Measurements from ENCODE around the gene FMNL2. TPM values are rescaled to one million over a fixed set of nuclear protein-coding genes. Genes with fewer than 3 reads are reported as not detected.

FMNL2 gene
- total RNA-seq, 3 donors from 2014 or later: 0.63 to 3.2 (median 1.4) TPM

- peaks cover 7% of the 10 kb centered on the region for H3K27me3 Mint-ChIP-seq (ENCODE audit: low read depth)
- no peaks in the 10 kb centered on the region for H3K4me1 Mint-ChIP-seq (ENCODE audit: low read depth)
- DNase-seq: no peak
- no peaks in the 10 kb centered on the region for H3K36me3 Mint-ChIP-seq (ENCODE audit: insufficient read depth)
- no peak overlapping the region for H3K4me3 Mint-ChIP-seq
- H3K9me3 Mint-ChIP-seq: no peaks in the 10 kb centered on the region
- no peak for ATAC-seq
Measured at GRCh38 chr2:152584301-152584700, 249.3 kb downstream of the FMNL2 start.

GRCh38 chr2:152585830-152586484 lies 251.0 kb downstream of the FMNL2 start:
- ATAC-seq (no peak), DNase-seq (no peak)
- H3K4me1 Mint-ChIP-seq (ENCODE audit: low read depth): no peaks in the 10 kb centered on the region
- peaks cover 7% of the 10 kb centered on the region for H3K27me3 Mint-ChIP-seq (ENCODE audit: low read depth)
- H3K4me3 Mint-ChIP-seq: no peak overlapping the region
- no peaks in the 10 kb centered on the region for H3K9me3 Mint-ChIP-seq
- no peaks in the 10 kb centered on the region for H3K36me3 Mint-ChIP-seq (ENCODE audit: insufficient read depth)

DNA sequence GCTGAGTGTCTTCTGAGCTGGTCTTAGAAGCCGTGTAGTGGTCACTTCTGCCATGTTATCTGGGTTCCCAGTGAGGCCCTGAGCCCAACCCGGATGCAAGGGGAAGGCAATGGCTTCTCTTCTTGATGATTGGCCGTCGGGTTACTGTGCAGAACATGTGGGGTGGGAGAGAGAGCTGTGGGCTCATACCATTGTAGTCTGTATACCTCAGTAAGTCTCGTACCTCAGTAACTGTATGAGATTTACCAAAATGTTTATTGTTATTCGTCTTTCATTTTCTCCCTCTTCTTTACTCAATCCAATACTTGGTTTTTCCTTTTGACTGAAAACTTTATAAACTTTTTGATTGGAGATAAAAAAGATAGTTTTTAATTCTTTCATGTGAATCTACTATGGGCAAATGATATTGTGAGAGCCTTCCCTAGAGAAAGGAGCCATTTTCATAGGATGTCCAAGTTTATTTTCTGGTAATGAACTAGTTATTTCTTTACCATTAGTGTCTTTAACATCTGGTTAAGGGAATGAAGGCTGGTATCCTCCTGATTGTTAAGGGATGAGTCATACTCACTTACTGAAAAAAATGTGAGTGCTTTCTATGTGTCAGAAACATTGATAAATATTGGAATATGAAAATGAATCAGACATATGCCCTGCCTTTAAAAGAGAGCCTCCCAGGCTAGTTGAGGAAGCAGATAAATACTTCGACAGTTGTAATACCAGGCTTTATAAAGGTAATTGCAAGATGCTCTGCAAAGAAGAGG lies 252.4 kb downstream of the FMNL2 start:
- DNase-seq: no peak
- Mint-ChIP-seq H3K4me1 (ENCODE audit: low read depth) (no peaks in the 10 kb centered on the region), H3K4me3 (no peak overlapping the region), H3K9me3 (no peaks in the 10 kb centered on the region), H3K36me3 (ENCODE audit: insufficient read depth) (no peaks in the 10 kb centered on the region), H3K27me3 (ENCODE audit: low read depth) (peaks cover 7% of the 10 kb centered on the region)
- no peak for ATAC-seq

DNA sequence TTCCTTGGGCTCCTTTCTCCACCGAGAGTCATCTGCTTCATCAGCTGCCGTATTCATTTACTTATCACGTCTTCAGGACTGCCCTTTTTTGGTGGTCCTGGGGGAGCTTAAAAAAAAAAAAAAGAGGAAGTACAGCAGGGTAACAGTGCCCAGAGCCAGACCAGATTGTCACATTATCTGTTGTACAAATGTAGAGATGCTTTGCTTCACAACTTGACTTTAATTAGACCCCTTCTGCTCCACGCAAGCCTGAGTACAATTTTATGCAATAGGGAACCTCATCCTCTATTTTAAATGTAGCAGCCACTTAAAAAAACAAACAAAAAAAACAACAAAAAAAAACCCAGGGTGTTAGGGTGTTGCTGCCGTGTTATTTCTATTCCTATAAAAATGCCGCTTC lies 254.0 kb downstream of the FMNL2 start:
- H3K9me3 Mint-ChIP-seq: no peaks in the 10 kb centered on the region
- H3K27me3 Mint-ChIP-seq (ENCODE audit: low read depth): peaks cover 3% of the 10 kb centered on the region
- H3K4me3 Mint-ChIP-seq: no peak overlapping the region
- DNase-seq: no peak
- no peaks in the 10 kb centered on the region for H3K4me1 Mint-ChIP-seq (ENCODE audit: low read depth)
- no peak for ATAC-seq
- no peaks in the 10 kb centered on the region for H3K36me3 Mint-ChIP-seq (ENCODE audit: insufficient read depth)

DNA sequence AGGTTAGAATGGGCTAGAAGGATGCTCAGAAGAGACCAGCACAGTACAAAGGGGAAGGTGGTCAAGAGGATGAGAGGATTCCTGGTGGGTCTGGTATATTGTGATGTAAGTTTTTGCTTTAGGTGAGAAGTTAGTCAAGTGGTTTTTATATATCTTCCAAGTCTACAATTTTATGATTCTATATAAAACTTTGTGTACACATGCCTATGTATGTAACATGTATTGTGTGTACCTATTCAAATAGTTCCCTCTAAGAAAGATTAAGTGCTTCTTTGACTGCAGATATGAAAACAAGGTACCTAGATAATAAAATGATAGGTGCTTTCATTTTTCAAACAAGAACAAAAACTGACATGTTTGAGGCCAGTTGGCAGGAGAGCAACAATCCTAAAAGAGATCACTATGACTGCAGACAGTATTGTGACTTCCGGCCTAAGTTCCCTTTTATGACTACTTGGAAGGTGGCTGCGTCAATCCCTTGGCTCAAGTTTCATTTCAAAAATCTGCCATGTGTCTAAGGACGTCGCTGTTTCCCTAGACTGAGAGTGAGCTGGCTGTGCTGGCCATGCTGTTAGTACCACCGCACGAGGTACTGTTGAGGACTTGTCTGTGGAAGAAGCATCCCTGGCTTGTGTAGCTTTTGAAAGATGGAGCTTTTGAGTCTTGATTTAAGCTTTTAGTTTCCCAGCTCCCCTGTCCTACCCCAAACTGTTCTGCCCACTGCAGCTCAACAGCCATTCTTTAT lies 259.2 kb downstream of the FMNL2 start:
- H3K9me3 Mint-ChIP-seq: no peaks in the 10 kb centered on the region
- ATAC-seq: peak; percentile 40 to 63
- no peaks in the 10 kb centered on the region for H3K36me3 Mint-ChIP-seq (ENCODE audit: insufficient read depth)
- peaks cover 1% of the 10 kb centered on the region for H3K4me1 Mint-ChIP-seq (ENCODE audit: low read depth)
- DNase-seq: no peak
- no peak overlapping the region for H3K4me3 Mint-ChIP-seq
- H3K27me3 Mint-ChIP-seq (ENCODE audit: low read depth): no peaks in the 10 kb centered on the region

DNA sequence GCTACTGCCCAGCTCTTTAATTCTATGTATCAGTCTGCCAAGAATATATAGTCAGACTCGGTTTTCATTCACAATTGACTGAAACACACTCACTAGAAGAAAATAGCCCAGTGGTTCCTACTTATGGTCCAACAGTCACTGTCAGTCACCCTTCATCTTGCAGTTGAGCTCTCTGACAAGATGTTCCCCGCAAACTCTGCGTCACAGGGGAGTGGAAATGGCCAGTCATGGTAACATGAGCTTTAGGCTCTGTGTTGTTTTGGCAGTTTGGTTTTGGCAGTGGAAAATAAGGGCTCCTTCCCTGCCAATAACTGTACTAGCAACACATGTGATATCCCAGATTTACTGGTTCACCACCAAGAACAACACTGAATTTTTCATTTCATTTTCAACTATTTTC lies 259.8 kb downstream of the FMNL2 start:
- no peaks in the 10 kb centered on the region for H3K27me3 Mint-ChIP-seq (ENCODE audit: low read depth)
- ATAC-seq: no peak
- H3K4me1 Mint-ChIP-seq (ENCODE audit: low read depth): peaks cover 1% of the 10 kb centered on the region
- DNase-seq: no peak
- H3K4me3 Mint-ChIP-seq: no peak overlapping the region
- no peaks in the 10 kb centered on the region for H3K9me3 Mint-ChIP-seq
- no peaks in the 10 kb centered on the region for H3K36me3 Mint-ChIP-seq (ENCODE audit: insufficient read depth)

DNA sequence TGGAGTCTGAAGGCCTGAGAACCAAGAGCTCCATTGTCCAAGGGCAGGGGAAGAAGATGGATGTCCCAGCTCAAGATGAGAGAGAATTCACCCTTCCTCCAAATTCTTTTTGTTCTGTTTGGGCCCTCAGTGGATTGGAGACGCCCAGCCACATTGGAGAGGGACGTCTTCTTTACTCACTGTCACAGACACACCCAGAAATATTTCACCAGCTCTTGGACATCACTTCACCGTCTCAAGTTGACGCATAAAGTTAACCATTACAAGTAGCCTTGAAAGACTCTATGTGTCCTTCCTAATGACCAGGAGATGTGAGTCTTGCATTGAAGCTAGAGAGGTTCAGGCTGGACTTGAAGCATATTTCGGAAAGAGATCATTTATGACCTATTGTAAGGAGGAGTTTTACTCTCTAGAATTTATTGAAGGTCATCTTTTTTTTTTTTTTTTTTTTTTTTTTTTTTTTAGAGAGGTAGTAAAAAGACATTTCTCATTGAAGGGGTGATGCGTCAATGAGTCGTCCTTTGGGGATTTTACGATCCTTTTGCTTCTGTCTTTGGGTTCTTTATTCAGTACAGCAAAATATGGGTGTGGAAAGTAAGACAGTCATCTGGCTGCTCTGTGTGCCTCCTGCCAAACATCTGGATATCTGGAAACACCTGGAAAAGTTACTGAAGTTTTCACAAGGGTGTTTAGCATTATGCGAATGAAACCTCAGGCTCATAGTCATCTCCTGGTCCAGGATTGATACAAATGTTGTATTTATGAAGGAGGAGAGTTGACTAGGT lies 264.2 kb downstream of the FMNL2 start:
- Mint-ChIP-seq H3K9me3 (no peaks in the 10 kb centered on the region), H3K4me3 (no peak overlapping the region), H3K36me3 (ENCODE audit: insufficient read depth) (no peaks in the 10 kb centered on the region), H3K4me1 (ENCODE audit: low read depth) (peaks cover 2% of the 10 kb centered on the region), H3K27me3 (ENCODE audit: low read depth) (peaks cover 2% of the 10 kb centered on the region)
- DNase-seq (no peak), ATAC-seq (no peak)

- ATAC-seq (no peak), DNase-seq (no peak)
- H3K27me3 Mint-ChIP-seq (ENCODE audit: low read depth): peaks cover 2% of the 10 kb centered on the region
- peaks cover 2% of the 10 kb centered on the region for H3K4me1 Mint-ChIP-seq (ENCODE audit: low read depth)
- H3K36me3 Mint-ChIP-seq (ENCODE audit: insufficient read depth): no peaks in the 10 kb centered on the region
- H3K9me3 Mint-ChIP-seq: no peaks in the 10 kb centered on the region
- H3K4me3 Mint-ChIP-seq: no peak overlapping the region
Measured at GRCh38 chr2:152600051-152600657, 265.2 kb downstream of the FMNL2 start.

DNA sequence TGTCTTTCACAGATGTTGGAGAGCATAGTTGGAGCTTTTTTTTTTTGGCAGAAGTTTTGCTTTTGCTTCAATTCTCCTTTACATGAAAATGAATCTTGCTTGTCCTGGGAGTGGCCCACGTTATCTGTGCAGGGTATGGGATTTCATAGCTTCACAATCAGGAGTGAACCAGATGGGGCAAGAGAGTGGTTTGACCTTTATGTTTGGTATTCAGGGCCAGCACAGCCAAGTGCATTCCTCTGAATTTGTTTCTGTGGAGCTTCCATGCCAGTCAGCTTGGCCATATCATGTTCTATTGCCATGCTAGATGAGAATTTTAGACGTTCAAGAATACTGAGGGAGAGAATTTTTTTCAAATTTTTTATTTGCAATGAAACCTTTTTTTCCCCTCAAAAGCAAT lies 265.7 kb downstream of the FMNL2 start:
- H3K27me3 Mint-ChIP-seq (ENCODE audit: low read depth): peaks cover 2% of the 10 kb centered on the region
- no peak overlapping the region for H3K4me3 Mint-ChIP-seq
- no peak for ATAC-seq
- no peak for DNase-seq
- no peaks in the 10 kb centered on the region for H3K9me3 Mint-ChIP-seq
- no peaks in the 10 kb centered on the region for H3K36me3 Mint-ChIP-seq (ENCODE audit: insufficient read depth)
- peaks cover 2% of the 10 kb centered on the region for H3K4me1 Mint-ChIP-seq (ENCODE audit: low read depth)

DNA sequence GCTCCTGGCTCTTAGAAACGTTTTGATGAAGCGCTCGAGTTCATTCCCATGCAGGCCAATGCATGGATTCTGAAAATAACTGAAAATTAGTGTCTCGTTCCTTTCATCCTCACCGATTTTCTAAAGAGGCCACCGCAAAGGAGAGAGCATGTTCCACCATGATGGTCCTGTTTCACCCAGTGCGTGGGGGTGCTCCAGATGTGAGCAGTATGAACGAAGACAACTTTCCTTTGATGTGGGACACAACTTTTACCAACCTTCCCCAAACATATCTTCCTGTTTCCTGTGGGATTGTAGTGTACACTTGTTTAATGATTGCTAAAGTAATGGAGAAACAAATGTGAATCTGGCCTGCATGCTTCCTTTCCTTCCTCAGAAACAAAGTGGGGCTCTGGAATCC lies 267.8 kb downstream of the FMNL2 start:
- no peak for ATAC-seq
- H3K9me3 Mint-ChIP-seq: no peaks in the 10 kb centered on the region

DNA sequence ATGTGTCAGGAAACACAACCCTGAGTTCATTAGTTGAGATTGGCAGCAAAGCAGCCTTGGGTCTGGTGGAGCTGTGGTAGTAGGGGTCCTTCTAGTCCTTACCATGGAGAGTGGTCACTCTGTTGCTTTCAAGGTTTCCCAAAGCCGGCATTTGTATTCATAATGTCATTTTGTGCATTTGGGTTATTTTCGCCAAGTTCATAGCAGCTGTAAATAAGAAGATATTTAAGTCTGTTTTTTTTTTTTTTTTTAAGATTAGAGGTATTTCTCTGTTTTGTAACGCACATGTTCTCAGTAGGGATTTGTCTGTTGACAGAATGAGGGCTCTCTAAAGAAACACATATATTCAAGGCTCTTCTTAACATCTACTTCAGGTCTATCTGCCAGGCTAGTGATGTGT lies 268.2 kb downstream of the FMNL2 start:
- DNase-seq: no peak
- Mint-ChIP-seq H3K9me3 (no peaks in the 10 kb centered on the region), H3K4me1 (ENCODE audit: low read depth) (peaks cover 2% of the 10 kb centered on the region), H3K36me3 (ENCODE audit: insufficient read depth) (no peaks in the 10 kb centered on the region), H3K4me3 (no peak overlapping the region), H3K27me3 (ENCODE audit: low read depth) (peaks cover 2% of the 10 kb centered on the region)
- ATAC-seq: no peak

More for the DNA sequence above, 267.8 kb downstream of the FMNL2 start:
- H3K4me1 Mint-ChIP-seq (ENCODE audit: low read depth): peaks cover 2% of the 10 kb centered on the region
- H3K4me3 Mint-ChIP-seq: no peak overlapping the region
- peaks cover 2% of the 10 kb centered on the region for H3K27me3 Mint-ChIP-seq (ENCODE audit: low read depth)
- DNase-seq: no peak
- H3K36me3 Mint-ChIP-seq (ENCODE audit: insufficient read depth): no peaks in the 10 kb centered on the region

DNA sequence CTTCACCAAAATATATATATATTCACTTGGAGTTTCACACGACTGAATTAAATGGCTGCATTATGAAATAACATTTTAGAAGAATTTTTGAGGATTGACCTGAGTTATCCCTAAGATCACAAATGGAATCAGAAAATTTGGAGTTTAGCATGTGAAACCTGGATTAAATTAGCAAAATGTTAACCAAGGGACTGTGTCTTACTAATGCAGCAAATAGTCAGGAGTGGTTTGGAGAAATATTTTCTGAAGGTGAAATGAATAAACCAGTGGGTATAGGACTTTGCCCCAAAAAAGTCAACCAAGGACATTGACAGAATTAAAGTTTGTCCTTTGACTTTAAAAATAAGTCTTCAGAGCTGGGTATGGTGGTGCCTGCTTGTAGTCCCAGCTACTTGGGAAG lies 271.1 kb downstream of the FMNL2 start:
- no peak for DNase-seq
- H3K4me1 Mint-ChIP-seq (ENCODE audit: low read depth): peaks cover 2% of the 10 kb centered on the region
- H3K27me3 Mint-ChIP-seq (ENCODE audit: low read depth): peaks cover 2% of the 10 kb centered on the region
- no peaks in the 10 kb centered on the region for H3K36me3 Mint-ChIP-seq (ENCODE audit: insufficient read depth)
- ATAC-seq: no peak
- H3K4me3 Mint-ChIP-seq: no peak overlapping the region
- no peaks in the 10 kb centered on the region for H3K9me3 Mint-ChIP-seq

- DNase-seq (no peak), ATAC-seq (no peak)
- no peaks in the 10 kb centered on the region for H3K36me3 Mint-ChIP-seq (ENCODE audit: insufficient read depth)
- no peak overlapping the region for H3K4me3 Mint-ChIP-seq
- H3K27me3 Mint-ChIP-seq (ENCODE audit: low read depth): peaks cover 2% of the 10 kb centered on the region
- H3K4me1 Mint-ChIP-seq (ENCODE audit: low read depth): peaks cover 7% of the 10 kb centered on the region
- H3K9me3 Mint-ChIP-seq: no peaks in the 10 kb centered on the region
Measured at GRCh38 chr2:152606941-152607340, 272.0 kb downstream of the FMNL2 start.

- Mint-ChIP-seq H3K4me1 (ENCODE audit: low read depth) (peaks cover 13% of the 10 kb centered on the region), H3K36me3 (ENCODE audit: insufficient read depth) (no peaks in the 10 kb centered on the region), H3K27me3 (ENCODE audit: low read depth) (peaks cover 2% of the 10 kb centered on the region), H3K4me3 (no peak overlapping the region), H3K9me3 (no peaks in the 10 kb centered on the region)
- ATAC-seq (no peak), DNase-seq (no peak)
Measured at GRCh38 chr2:152607793-152608300, 272.9 kb downstream of the FMNL2 start.
